Keratinocyte (primary cell): Measurements from ENCODE around the gene LHX6. TPM values are rescaled to one million over a fixed set of nuclear protein-coding genes. Genes with fewer than 3 reads are reported as not detected.

Experiments used
- DNase-seq: peaks from one replicate; pipeline ENCODE4 v3.0.0-alpha.2; 2011; ENCODE audit warnings: low read depth, missing footprints, low spot score
- FAIRE-seq: peaks from 2 replicates; lab custom pipeline; 2011; peaks lifted over from hg19 to GRCh38; lab: Jason Lieb, UNC
- H2AFZ ChIP-seq: 2 replicates; pipeline ENCODE4 v1.6.0; 2012; ENCODE audit warnings: low read length, control low read depth, inconsistent platforms; ENCODE audit not compliant: control insufficient read depth
- H3K27ac ChIP-seq: 2 replicates; pipeline ENCODE4 v1.5.1; 2011; ENCODE audit warnings: low read length; ENCODE audit not compliant: control insufficient read depth, insufficient read depth
- H3K27me3 ChIP-seq: 3 replicates; pipeline ENCODE4 v1.6.0; 2011; ENCODE audit warnings: low read length; ENCODE audit not compliant: control insufficient read depth, insufficient read depth; ENCODE audit errors: extremely low read depth
- H3K36me3 ChIP-seq, 2 experiments: 2 replicates in 1 of 2; 3 replicates in 1 of 2; pipeline ENCODE4 v1.5.1; 2011; ENCODE audit warnings: low read length in 2 of 2, mild to moderate bottlenecking in 1 of 2; ENCODE audit not compliant: control insufficient read depth in 2 of 2, insufficient read depth in 2 of 2; ENCODE audit errors: extremely low read depth in 1 of 2
- H3K4me1 ChIP-seq: 3 replicates; pipeline ENCODE4 v1.5.1; 2011; ENCODE audit warnings: low read length; ENCODE audit not compliant: control insufficient read depth, insufficient read depth; ENCODE audit errors: extremely low read depth
- H3K4me2 ChIP-seq: 3 replicates; pipeline ENCODE4 v1.6.0; 2011; ENCODE audit warnings: low read depth, low read length; ENCODE audit not compliant: control insufficient read depth, insufficient read depth; ENCODE audit errors: extremely low read depth
- H3K4me3 ChIP-seq, 3 experiments: fragments of 200-600 bp in 1 of 3; sonication (generic) in 1 of 3; 2 replicates in 2 of 3; 3 replicates in 1 of 3; pipeline ENCODE4 v1.5.1; 2011 to 2016; ENCODE audit warnings: low read length in 3 of 3, mild to moderate bottlenecking in 3 of 3, control low read depth in 2 of 3, inconsistent platforms in 1 of 3, low read depth in 1 of 3, mixed read lengths in 1 of 3, mixed run types in 1 of 3, moderate library complexity in 1 of 3; ENCODE audit not compliant: control insufficient read depth in 2 of 3, insufficient read depth in 2 of 3; ENCODE audit errors: extremely low read depth in 1 of 3
- H3K79me2 ChIP-seq: 2 replicates; pipeline ENCODE4 v1.6.0; 2012; ENCODE audit warnings: low read length; ENCODE audit not compliant: control insufficient read depth, insufficient read depth
- H3K9ac ChIP-seq: 3 replicates; pipeline ENCODE4 v1.6.0; 2011; ENCODE audit warnings: low read length; ENCODE audit not compliant: control insufficient read depth, insufficient read depth; ENCODE audit errors: extremely low read depth
- H3K9me1 ChIP-seq: 3 replicates; pipeline ENCODE4 v1.6.0; 2011; ENCODE audit warnings: low read length; ENCODE audit not compliant: control insufficient read depth, insufficient read depth; ENCODE audit errors: extremely low read depth
- H3K9me3 ChIP-seq: 2 replicates; pipeline ENCODE4 v1.5.1; 2012; ENCODE audit warnings: low read depth, low read length; ENCODE audit not compliant: control insufficient read depth
- H4K20me1 ChIP-seq: 3 replicates; pipeline ENCODE4 v1.6.0; 2011; ENCODE audit warnings: low read length; ENCODE audit not compliant: control insufficient read depth, insufficient read depth; ENCODE audit errors: extremely low read depth
- CTCF ChIP-seq, 3 experiments: IDR thresholded peaks in 1 of 3; conservative IDR thresholded peaks in 1 of 3; optimal IDR thresholded peaks in 1 of 3; 2 replicates in 2 of 3; 3 replicates in 1 of 3; pipeline versions ENCODE3 to v1.5.1; 2011; ENCODE audit warnings: low read length in 3 of 3, mild to moderate bottlenecking in 3 of 3, moderate library complexity in 2 of 3, control low read depth in 1 of 3, inconsistent platforms in 1 of 3; ENCODE audit not compliant: insufficient read depth in 2 of 3; ENCODE audit errors: extremely low read depth in 1 of 3
- EZH2 ChIP-seq: IDR thresholded peaks from one replicate; pipeline ENCODE4 v1.6.1; 2012; ENCODE audit warnings: inconsistent platforms, mild to moderate bottlenecking, low read length, moderate library complexity
- dilution Hi-C: fragments of 300-500 bp; cut with MboI; formaldehyde crosslinking; loops from one replicate; pipeline ENCODE4 v1.7.0; 2020; ENCODE audit warnings: low sequenced_read_pairs; ENCODE audit not compliant: extremely low pct_ligation_motif_present
- polyA plus RNA-seq, 5 experiments: library from polyadenylated mRNA; depleted of rRNA in 3 of 5; stranded (reverse) in 3 of 5; stranded (forward) in 1 of 5; unstranded in 1 of 5; fragments of >200 nt; gene quantifications; 1 replicate in 1 of 5; 2 replicates in 3 of 5; 3 replicates in 1 of 5; pipeline versions ENCODE4 v1.2.1 to v1.2.3, GENCODE V29; 2011 to 2012; ENCODE audit warnings: missing spikeins in 2 of 5, low read depth in 1 of 5, low replicate concordance in 1 of 5

Gene LHX6
- polyA plus RNA-seq, 1 donor (not counting 4 experiments of a cell fraction or from before 2014, with no cell fraction given) = 0.13 TPM

DNA sequence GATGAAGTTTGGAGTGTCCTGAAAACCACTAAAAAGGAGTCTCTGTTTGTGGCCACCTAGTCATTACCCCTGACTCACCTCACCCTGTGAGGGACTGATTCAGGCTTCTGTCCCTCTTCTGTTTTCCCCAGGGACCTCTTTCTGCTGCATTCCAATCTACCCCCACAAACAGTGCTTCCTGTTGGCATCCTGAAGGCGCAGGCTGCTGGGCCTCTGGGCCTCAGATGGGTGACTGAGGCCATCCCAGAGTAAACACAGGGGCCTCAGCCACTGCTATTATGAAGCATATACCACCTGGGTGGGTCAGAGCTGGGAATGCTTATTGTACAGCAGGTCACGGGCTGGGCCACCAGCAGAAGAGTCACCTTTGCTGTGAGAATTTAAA lies 49.1 kb downstream of the LHX6 start:
- no peak overlapping the region for H3K4me2 ChIP-seq
- FAIRE-seq = no peak

GRCh38 chr9:122179054-122179689 lies 49.6 kb downstream of the LHX6 start:
- TF ChIP-seq EZH2 = no peak
- no peak for TF ChIP-seq CTCF (optimal IDR thresholded peaks at IDR 0.05 in 1 of 3, IDR thresholded peaks at IDR 0.05 in 1 of 3, conservative IDR thresholded peaks at IDR 0.05 in 1 of 3; ENCODE audit: extremely low read depth in 1 of 3, insufficient read depth in 2 of 3, low read length in 3 of 3)
- Histone ChIP-seq H3K4me2 (no peak overlapping the region), H3K27me3 (peaks cover 7% of the 10 kb centered on the region), H3K4me3 (no peak overlapping the region), H3K4me1 (no peaks in the 10 kb centered on the region), H3K27ac (no peak overlapping the region), H4K20me1 (no peaks in the 10 kb centered on the region), H3K9me1 (no peaks in the 10 kb centered on the region), H3K36me3 (no peaks in the 10 kb centered on the region), H3K9ac (no peak overlapping the region), H3K9me3 (no peaks in the 10 kb centered on the region), H3K79me2 (no peaks in the 10 kb centered on the region), H2AFZ (no peak overlapping the region)
- FAIRE-seq (no peak), DNase-seq (no peak)
- dilution Hi-C loops = no loop called here

More for the DNA sequence above, 49.1 kb downstream of the LHX6 start:
- dilution Hi-C loops = no loop called here
- no peak overlapping the region for H3K27ac ChIP-seq
- no peaks in the 10 kb centered on the region for H3K9me1 ChIP-seq
- H3K9ac ChIP-seq = no peak overlapping the region
- no peak overlapping the region for H3K4me3 ChIP-seq
- no peaks in the 10 kb centered on the region for H3K36me3 ChIP-seq
- TF ChIP-seq EZH2 (no peak), CTCF (optimal IDR thresholded peaks at IDR 0.05 in 1 of 3, IDR thresholded peaks at IDR 0.05 in 1 of 3, conservative IDR thresholded peaks at IDR 0.05 in 1 of 3; ENCODE audit: extremely low read depth in 1 of 3, insufficient read depth in 2 of 3, low read length in 3 of 3) (no peak)
- no peak for DNase-seq
- H3K79me2 ChIP-seq = no peaks in the 10 kb centered on the region
- no peaks in the 10 kb centered on the region for H3K9me3 ChIP-seq
- no peak overlapping the region for H2AFZ ChIP-seq
- peaks cover 7% of the 10 kb centered on the region for H3K27me3 ChIP-seq
- no peaks in the 10 kb centered on the region for H3K4me1 ChIP-seq
- H4K20me1 ChIP-seq = no peaks in the 10 kb centered on the region
